Breast epithelium (tissue), 4 donors: ENCODE data around the gene ZC2HC1C. TPM values are rescaled to one million over a fixed set of nuclear protein-coding genes. Genes with fewer than 3 reads are reported as not detected.
A peak's percentile ranks its signal among the peaks of the same experiment; 100 is the strongest.

Experiments
- DNase-seq, 2 donors: peaks; one replicate each; pipeline ENCODE4 v3.0.0-alpha.2; 2019; ENCODE audit warnings: low spot score in 2 of 2
- H3K27ac ChIP-seq, 2 donors: fragments of 200-600 bp; sonication (generic) in 1 of 2; one replicate each; pipeline ENCODE4 v1.5.1; 2016 to 2019; ENCODE audit warnings: mild to moderate bottlenecking in 1 of 2
- H3K27me3 ChIP-seq, 2 donors: fragments of 200-600 bp; sonication (generic) in 1 of 2; one replicate each; pipeline versions ENCODE4 v1.5.1 to v1.6.0; 2017 to 2019; ENCODE audit warnings: control low read depth in 1 of 2, mild to moderate bottlenecking in 1 of 2
- H3K36me3 ChIP-seq: fragments of 200-600 bp; one replicate; pipeline ENCODE4 v1.5.1; 2019
- H3K4me1 ChIP-seq, 2 donors: fragments of 200-600 bp; sonication (generic); one replicate each; pipeline ENCODE4 v1.5.1; 2016 to 2019; ENCODE audit warnings: control low read depth in 1 of 2
- H3K4me3 ChIP-seq, 3 donors: fragments of 200-600 bp; sonication (generic); 1 replicate in 2 of 3; 2 replicates in 1 of 3; pipeline ENCODE4 v1.5.1; 2016 to 2019; ENCODE audit warnings: mild to moderate bottlenecking in 3 of 3, moderate library complexity in 2 of 3
- H3K9me3 ChIP-seq, 2 donors: fragments of 200-600 bp; sonication (generic) in 1 of 2; one replicate each; pipeline ENCODE4 v1.5.1; 2016 to 2019; ENCODE audit warnings: control low read depth in 1 of 2
- CTCF ChIP-seq, 3 donors: fragments of 450-650 bp; IDR thresholded peaks; one replicate each; pipeline ENCODE4 v1.5.1; 2016 to 2017; ENCODE audit warnings: antibody characterized with exemption in 3 of 3, mild to moderate bottlenecking in 3 of 3, moderate library complexity in 3 of 3
- POLR2A ChIP-seq: fragments of 450-650 bp; IDR thresholded peaks from one replicate; pipeline ENCODE4 v1.6.1; 2016; ENCODE audit warnings: antibody characterized with exemption, mild to moderate bottlenecking, moderate library complexity
- POLR2AphosphoS5 ChIP-seq, 3 donors: sonication (generic); formaldehyde crosslinking; IDR thresholded peaks; one replicate each; pipeline ENCODE4 v1.6.1; 2017; ENCODE audit warnings: antibody characterized with exemption in 3 of 3
- intact Hi-C: fragments of 100-400 bp; cut with DNase I; formaldehyde crosslinking; loops from one replicate; pipeline ENCODE4 v1.15.1; 2023; ENCODE audit warnings: low total_unique reads
- total RNA-seq, 3 donors: library from RNA; depleted of rRNA; stranded (reverse); fragments of >200 nt; gene quantifications; one replicate each; pipeline ENCODE4 v1.1.0, GENCODE V29; 2016

The ZC2HC1C gene
- total RNA-seq, 3 donors from 2014 or later: 0.96 to 3.2 (median 2.6) TPM

GRCh38 chr14:75068294-75069120 lies 934 bp upstream of the ZC2HC1C start:
- Histone ChIP-seq H3K9me3 (no peaks in the 10 kb centered on the region), H3K4me1 (peaks cover 0 to 8% of the 10 kb centered on the region in 2 donors), H3K36me3 (no peaks in the 10 kb centered on the region), H3K4me3 (peak overlapping the region; percentile 31 to 69 (median 65)), H3K27me3 (no peaks in the 10 kb centered on the region), H3K27ac (peak overlapping the region; percentile 93 to 98)
- TF ChIP-seq CTCF (IDR thresholded peaks at IDR 0.05): no peak
- no peak for DNase-seq
- intact Hi-C loops: no loop called here

GRCh38 chr14:75069811-75070145 lies 337 bp downstream of the ZC2HC1C start:
- Histone ChIP-seq H3K27ac (peak overlapping the region; percentile 93 to 98), H3K4me1 (peaks cover 0 to 8% of the 10 kb centered on the region in 2 donors), H3K27me3 (no peaks in the 10 kb centered on the region), H3K4me3 (peak overlapping the region; percentile 31 to 69 (median 65)), H3K9me3 (no peaks in the 10 kb centered on the region), H3K36me3 (no peaks in the 10 kb centered on the region)
- DNase-seq: no peak
- intact Hi-C loops: no loop called here
- no peak for TF ChIP-seq POLR2AphosphoS5 (IDR thresholded peaks at IDR 0.05)
- no peak for TF ChIP-seq POLR2A
- TF ChIP-seq CTCF (IDR thresholded peaks at IDR 0.05): no peak

- no peaks in the 10 kb centered on the region for H3K9me3 ChIP-seq
- peak overlapping the region in 1 of 3 donors; percentile 69 for H3K4me3 ChIP-seq
- intact Hi-C loops: no loop called here
- peak overlapping the region; percentile 93 to 98 for H3K27ac ChIP-seq
- H3K4me1 ChIP-seq: peaks cover 0 to 8% of the 10 kb centered on the region in 2 donors
- TF ChIP-seq POLR2AphosphoS5 (IDR thresholded peaks at IDR 0.05): peak in 2 of 3 donors; percentile 14 to 33
- no peak for TF ChIP-seq CTCF (IDR thresholded peaks at IDR 0.05)
- no peak for TF ChIP-seq POLR2A
- no peaks in the 10 kb centered on the region for H3K27me3 ChIP-seq
- peak; percentile 53 to 83 for DNase-seq
- no peaks in the 10 kb centered on the region for H3K36me3 ChIP-seq
These were observed 942 bp downstream of the ZC2HC1C start for GRCh38 chr14:75070383-75070782.

GRCh38 chr14:75077794-75078193 lies 8.4 kb downstream of the ZC2HC1C start:
- Histone ChIP-seq H3K36me3 (no peaks in the 10 kb centered on the region), H3K9me3 (no peaks in the 10 kb centered on the region), H3K27ac (no peak overlapping the region), H3K4me1 (no peaks in the 10 kb centered on the region), H3K27me3 (no peaks in the 10 kb centered on the region), H3K4me3 (no peak overlapping the region)
- no peak for TF ChIP-seq POLR2A
- TF ChIP-seq CTCF (IDR thresholded peaks at IDR 0.05): no peak
- no peak for TF ChIP-seq POLR2AphosphoS5 (IDR thresholded peaks at IDR 0.05)
- intact Hi-C loops: no loop called here
- DNase-seq: no peak

GRCh38 chr14:75079521-75079920 lies 10.1 kb downstream of the ZC2HC1C start:
- Histone ChIP-seq H3K4me1 (no peaks in the 10 kb centered on the region), H3K27me3 (no peaks in the 10 kb centered on the region), H3K9me3 (no peaks in the 10 kb centered on the region), H3K27ac (no peak overlapping the region), H3K4me3 (no peak overlapping the region), H3K36me3 (peaks cover 4% of the 10 kb centered on the region)
- intact Hi-C loops: no loop called here
- TF ChIP-seq CTCF (IDR thresholded peaks at IDR 0.05) (no peak), POLR2AphosphoS5 (IDR thresholded peaks at IDR 0.05) (no peak), POLR2A (no peak)
- no peak for DNase-seq
